Subcutaneous abdominal adipose tissue (tissue), 5 donors: ENCODE results near the gene ANKS1B.

Experiments used
- H3K27ac ChIP-seq: one replicate; pipeline ENCODE4 v1.7.0; 2013; ENCODE audit warnings: low read depth, mild to moderate bottlenecking, inconsistent platforms, low read length, moderate library complexity
- H3K27me3 ChIP-seq, 5 donors: one replicate each; pipeline ENCODE4 v1.7.0; 2013; ENCODE audit warnings: low read length in 5 of 5, inconsistent platforms in 1 of 5; ENCODE audit not compliant: control insufficient read depth in 5 of 5, insufficient read depth in 4 of 5
- H3K36me3 ChIP-seq, 5 donors: one replicate each; pipeline ENCODE4 v1.7.0; 2013; ENCODE audit warnings: low read length in 5 of 5; ENCODE audit not compliant: control insufficient read depth in 5 of 5, insufficient read depth in 5 of 5
- H3K4me1 ChIP-seq, 5 donors: one replicate each; pipeline ENCODE4 v1.7.0; 2013; ENCODE audit warnings: low read length in 5 of 5, mild to moderate bottlenecking in 3 of 5, moderate library complexity in 1 of 5; ENCODE audit not compliant: control insufficient read depth in 5 of 5, insufficient read depth in 5 of 5
- H3K4me3 ChIP-seq, 5 donors: one replicate each; pipeline ENCODE4 v1.7.0; 2013; ENCODE audit warnings: low read length in 5 of 5, low read depth in 1 of 5
- H3K9ac ChIP-seq, 5 donors: one replicate each; pipeline ENCODE4 v1.7.0; 2013; ENCODE audit warnings: low read length in 5 of 5, mild to moderate bottlenecking in 4 of 5, moderate library complexity in 3 of 5
- H3K9me3 ChIP-seq, 5 donors: one replicate each; pipeline ENCODE4 v1.7.0; 2013; ENCODE audit warnings: low read length in 5 of 5; ENCODE audit not compliant: control insufficient read depth in 5 of 5
- donor health status: healthy.
- donor health status: healthy.
- donor health status: healthy.
- donor health status: healthy.
- donor health status: healthy.

The ANKS1B gene

GRCh38 chr12:98998697-98999299, 985.9 kb downstream of the ANKS1B start:
- Histone ChIP-seq H3K9me3 (no peaks in the 10 kb centered on the region), H3K4me1 (no peaks in the 10 kb centered on the region), H3K4me3 (no peak overlapping the region), H3K9ac (no peak overlapping the region), H3K27ac (no peak overlapping the region), H3K27me3 (peaks cover 0 to 4% (median 0%) of the 10 kb centered on the region in 5 donors), H3K36me3 (no peaks in the 10 kb centered on the region)

GRCh38 chr12:98997899-98998298, 986.8 kb downstream of the ANKS1B start:
- H3K36me3 ChIP-seq: no peaks in the 10 kb centered on the region
- H3K27ac ChIP-seq: no peak overlapping the region
- no peaks in the 10 kb centered on the region for H3K4me1 ChIP-seq
- no peak overlapping the region for H3K9ac ChIP-seq
- peaks cover 0 to 4% (median 0%) of the 10 kb centered on the region in 5 donors for H3K27me3 ChIP-seq
- no peaks in the 10 kb centered on the region for H3K9me3 ChIP-seq
- no peak overlapping the region for H3K4me3 ChIP-seq

- Histone ChIP-seq H3K27ac (no peak overlapping the region), H3K9me3 (peaks cover 0 to 4% (median 0%) of the 10 kb centered on the region in 5 donors)
Measured at GRCh38 chr12:98990648-98991047, 994.1 kb downstream of the ANKS1B start.

DNA sequence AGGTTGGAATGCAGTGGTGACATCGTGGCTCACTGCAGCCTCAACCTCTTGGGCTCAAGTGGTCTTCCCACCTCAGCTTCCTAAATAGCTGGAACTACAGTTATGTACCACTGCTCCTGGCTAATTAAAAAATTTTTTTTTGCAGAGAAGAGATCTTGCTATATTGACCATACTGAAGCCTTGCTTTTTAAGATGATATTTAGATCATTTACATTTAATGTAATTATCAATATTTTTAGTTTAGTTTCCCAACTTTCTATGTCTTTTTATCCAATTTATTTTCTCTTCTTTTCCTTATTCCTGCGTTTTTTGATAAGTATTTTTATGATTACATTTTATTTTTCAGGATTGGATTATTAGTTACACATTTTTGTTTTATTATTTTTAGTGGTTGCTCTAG, 999.6 kb downstream of the ANKS1B start:
- H3K27ac ChIP-seq: no peak overlapping the region
- no peaks in the 10 kb centered on the region for H3K27me3 ChIP-seq
- H3K36me3 ChIP-seq: no peaks in the 10 kb centered on the region
- no peak overlapping the region for H3K9ac ChIP-seq
- H3K4me3 ChIP-seq: no peak overlapping the region
- H3K9me3 ChIP-seq: peaks cover 0 to 19% (median 9%) of the 10 kb centered on the region in 5 donors
- no peaks in the 10 kb centered on the region for H3K4me1 ChIP-seq

More at GRCh38 chr12:98990648-98991047, 994.1 kb downstream of the ANKS1B start:
- Histone ChIP-seq H3K9ac (no peak overlapping the region), H3K27me3 (peaks cover 0 to under 1% (median 0%) of the 10 kb centered on the region in 5 donors), H3K4me1 (no peaks in the 10 kb centered on the region), H3K36me3 (no peaks in the 10 kb centered on the region), H3K4me3 (no peak overlapping the region)

DNA sequence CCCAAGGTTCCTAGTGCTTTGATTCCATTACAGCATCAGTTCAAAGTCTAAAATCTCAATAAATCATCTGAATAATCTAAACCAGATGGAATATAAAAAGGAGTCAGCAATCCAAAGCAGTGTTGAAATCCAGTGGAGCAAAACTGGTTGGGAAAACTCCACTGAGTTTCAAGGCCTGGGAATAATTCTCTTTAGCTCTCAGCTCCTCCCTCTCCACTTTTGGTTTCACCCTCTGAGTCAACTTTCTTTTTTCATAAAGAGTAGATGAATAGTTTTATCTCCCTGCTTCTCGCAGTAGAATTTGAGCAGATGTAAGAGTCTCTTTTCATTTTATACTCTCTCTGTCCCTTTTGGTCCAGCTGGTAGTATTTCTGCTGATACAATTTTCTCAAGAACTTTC, 1001.1 kb downstream of the ANKS1B start:
- H3K9me3 ChIP-seq: peaks cover 0 to 19% (median 9%) of the 10 kb centered on the region in 5 donors

GRCh38 chr12:98980508-98980907, 1004.2 kb downstream of the ANKS1B start:
- H3K9me3 ChIP-seq: peaks cover 0 to 15% (median 6%) of the 10 kb centered on the region in 5 donors
- no peak overlapping the region for H3K4me3 ChIP-seq
- no peaks in the 10 kb centered on the region for H3K36me3 ChIP-seq
- H3K9ac ChIP-seq: no peak overlapping the region
- no peaks in the 10 kb centered on the region for H3K27me3 ChIP-seq
- no peaks in the 10 kb centered on the region for H3K4me1 ChIP-seq
- H3K27ac ChIP-seq: no peak overlapping the region

More for the DNA sequence above, 1001.1 kb downstream of the ANKS1B start:
- no peaks in the 10 kb centered on the region for H3K4me1 ChIP-seq
- H3K9ac ChIP-seq: no peak overlapping the region
- no peak overlapping the region for H3K27ac ChIP-seq
- H3K36me3 ChIP-seq: no peaks in the 10 kb centered on the region
- H3K27me3 ChIP-seq: no peaks in the 10 kb centered on the region
- H3K4me3 ChIP-seq: no peak overlapping the region

GRCh38 chr12:98977186-98977585, 1007.5 kb downstream of the ANKS1B start:
- Histone ChIP-seq H3K36me3 (no peaks in the 10 kb centered on the region), H3K9ac (no peak overlapping the region), H3K27ac (no peak overlapping the region), H3K9me3 (peaks cover 0 to 6% (median 0%) of the 10 kb centered on the region in 5 donors), H3K27me3 (no peaks in the 10 kb centered on the region), H3K4me1 (no peaks in the 10 kb centered on the region), H3K4me3 (no peak overlapping the region)

DNA sequence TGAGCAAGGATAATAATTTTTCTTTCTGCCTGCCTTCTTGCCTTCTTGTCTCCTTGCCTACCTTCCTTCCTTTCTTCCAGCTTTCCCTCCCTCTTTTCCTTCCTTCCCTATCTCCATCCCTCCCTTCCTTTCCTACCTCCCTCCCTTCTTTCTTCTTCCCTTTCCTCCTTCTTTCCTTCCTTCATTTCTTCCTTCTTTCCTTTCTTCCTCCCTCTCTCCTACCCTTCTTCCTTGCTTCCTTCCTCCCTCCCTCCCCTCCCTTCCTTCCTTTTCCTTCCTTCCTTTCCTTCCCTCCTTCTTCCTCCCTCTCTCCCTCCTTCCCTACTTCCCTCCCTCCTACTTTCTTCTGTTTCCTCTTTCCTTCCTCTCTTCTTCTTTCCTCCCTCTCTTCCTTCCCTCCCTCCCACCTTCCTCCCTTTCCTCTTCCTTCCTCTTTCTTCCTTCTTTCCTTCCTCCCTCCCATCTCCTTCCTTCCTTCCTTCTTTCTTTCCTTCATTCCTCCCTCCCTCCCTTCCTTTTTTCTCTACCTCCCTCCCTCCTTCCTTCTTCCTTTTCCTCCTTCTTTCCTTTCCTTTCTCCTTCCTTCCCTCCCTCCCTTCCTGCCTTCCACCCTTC, 1009.9 kb downstream of the ANKS1B start:
- Histone ChIP-seq H3K4me3 (no peak overlapping the region), H3K27me3 (no peaks in the 10 kb centered on the region), H3K27ac (no peak overlapping the region), H3K9ac (no peak overlapping the region), H3K4me1 (no peaks in the 10 kb centered on the region), H3K9me3 (peaks cover 0 to 6% (median 0%) of the 10 kb centered on the region in 5 donors), H3K36me3 (no peaks in the 10 kb centered on the region)

DNA sequence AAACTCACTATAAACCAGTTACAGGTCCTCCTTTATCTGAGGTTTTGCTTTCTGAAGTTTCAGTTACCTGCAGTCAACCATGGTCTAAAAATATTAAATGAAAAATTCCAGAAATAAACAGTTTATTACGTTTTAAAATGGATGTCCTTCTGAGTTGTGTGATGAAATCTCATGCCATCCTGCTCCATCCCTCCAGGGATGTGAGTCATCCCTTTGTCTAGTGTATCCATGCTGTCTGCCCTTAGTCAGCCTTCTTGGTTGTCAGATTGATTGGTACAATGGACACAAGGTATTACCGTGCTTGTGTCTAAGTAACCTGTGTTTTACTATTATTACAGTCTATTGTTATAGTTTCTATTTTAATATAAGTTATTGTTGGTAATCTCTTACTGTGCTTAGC, 1011.3 kb downstream of the ANKS1B start:
- no peaks in the 10 kb centered on the region for H3K4me1 ChIP-seq
- H3K4me3 ChIP-seq: no peak overlapping the region
- H3K27me3 ChIP-seq: no peaks in the 10 kb centered on the region
- H3K9ac ChIP-seq: no peak overlapping the region
- H3K9me3 ChIP-seq: peaks cover 0 to 6% (median 0%) of the 10 kb centered on the region in 5 donors
- no peaks in the 10 kb centered on the region for H3K36me3 ChIP-seq
- no peak overlapping the region for H3K27ac ChIP-seq

- no peak overlapping the region for H3K9ac ChIP-seq
- H3K36me3 ChIP-seq: no peaks in the 10 kb centered on the region
- no peak overlapping the region for H3K27ac ChIP-seq
- peaks cover 0 to 6% (median 0%) of the 10 kb centered on the region in 5 donors for H3K9me3 ChIP-seq
- H3K4me1 ChIP-seq: no peaks in the 10 kb centered on the region
- no peak overlapping the region for H3K4me3 ChIP-seq
- H3K27me3 ChIP-seq: no peaks in the 10 kb centered on the region
Measured at GRCh38 chr12:98970950-98971349, 1013.8 kb downstream of the ANKS1B start.
